GM23338 (cell line): ENCODE measurements around the gene TF. TPM values are rescaled to one million over a fixed set of nuclear protein-coding genes. Genes with fewer than 3 reads are reported as not detected.

Experiments
- CTCF ChIP-seq, 2 experiments: fragments of 200-600 bp in 1 of 2; sonication (generic) in 1 of 2; conservative IDR thresholded peaks; 2 replicates each; pipeline versions ENCODE4 v1.5.1 to v1.6.1; 2016 to 2017; ENCODE audit warnings: antibody characterized with exemption in 2 of 2, low read depth in 2 of 2, mild to moderate bottlenecking in 2 of 2, moderate library complexity in 1 of 2
- ZNF462 ChIP-seq: fragments of 250-450 bp; sonication (Bioruptor Pico); IDR thresholded peaks from 2 replicates; pipeline ENCODE4 v1.5.0; 2020; ENCODE audit warnings: mild to moderate bottlenecking, moderate library complexity
- polyA plus RNA-seq: library from polyadenylated mRNA; unstranded; fragments of >200 nt; fragmentation: Nextera tagmentation; extraction: Ambion mirVana; gene quantifications from 2 replicates; pipeline ENCODE4 v1.2.1, GENCODE V29; 2016
- total RNA-seq: library from RNA; depleted of rRNA; stranded (reverse); fragments of >200 nt; shearing (Covaris generic); gene quantifications from 2 replicates; pipeline ENCODE4 v1.2.3, GENCODE V29; 2014
- TF ChIP-seq, protein P1 (sequence below): IDR thresholded peaks from one replicate; pipeline ENCODE4 v1.6.1; 2018; ENCODE audit warnings: antibody characterized with exemption; ENCODE audit not compliant: unreplicated experiment

TF gene
- total and polyA plus RNA-seq, 2 experiments from 2014 or later, result 0.03 to 0.76 TPM

DNA sequence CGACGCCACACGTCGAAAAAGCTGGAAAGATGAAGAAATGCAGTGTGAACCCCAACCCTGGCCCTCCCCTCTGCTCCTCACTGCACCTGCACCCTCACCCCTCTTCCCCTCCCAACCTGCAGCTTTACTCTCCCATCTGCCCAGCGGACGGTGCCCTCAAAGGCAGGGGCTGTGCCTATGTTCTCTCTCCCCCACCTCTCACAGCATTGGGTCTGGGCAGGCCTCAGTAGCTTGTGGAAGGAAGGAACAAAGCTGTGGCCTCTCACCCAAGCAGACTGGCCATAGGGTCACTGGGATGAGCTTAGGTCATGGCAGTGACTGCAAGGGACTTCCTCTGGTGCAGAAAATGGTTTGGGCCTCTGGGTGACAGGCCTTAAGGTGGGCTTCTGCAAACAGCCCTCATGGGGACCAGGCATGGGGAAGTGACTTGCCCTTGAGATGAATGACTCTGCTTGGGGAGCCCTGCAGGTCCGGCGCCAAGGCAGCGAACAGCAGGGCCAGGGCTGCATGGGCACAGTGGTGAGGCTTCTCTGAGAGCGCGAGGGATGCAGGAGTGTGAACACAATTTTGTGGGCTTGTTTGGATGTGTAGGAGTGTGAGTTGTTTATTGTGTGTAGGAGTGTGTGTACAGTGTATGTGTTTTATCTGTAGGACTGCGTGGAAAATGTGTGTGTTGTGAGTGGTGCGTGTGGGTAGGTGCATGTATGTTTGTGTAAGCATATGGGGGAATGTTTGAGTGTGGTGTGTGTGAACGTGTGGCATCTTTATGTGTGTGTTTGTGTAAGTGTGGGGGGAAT is 88.6 kb downstream of the TF start (continued):
- TF ChIP-seq ZNF462 (CRISPR knock-in tag), result no peak
- TF ChIP-seq, protein P1, sequence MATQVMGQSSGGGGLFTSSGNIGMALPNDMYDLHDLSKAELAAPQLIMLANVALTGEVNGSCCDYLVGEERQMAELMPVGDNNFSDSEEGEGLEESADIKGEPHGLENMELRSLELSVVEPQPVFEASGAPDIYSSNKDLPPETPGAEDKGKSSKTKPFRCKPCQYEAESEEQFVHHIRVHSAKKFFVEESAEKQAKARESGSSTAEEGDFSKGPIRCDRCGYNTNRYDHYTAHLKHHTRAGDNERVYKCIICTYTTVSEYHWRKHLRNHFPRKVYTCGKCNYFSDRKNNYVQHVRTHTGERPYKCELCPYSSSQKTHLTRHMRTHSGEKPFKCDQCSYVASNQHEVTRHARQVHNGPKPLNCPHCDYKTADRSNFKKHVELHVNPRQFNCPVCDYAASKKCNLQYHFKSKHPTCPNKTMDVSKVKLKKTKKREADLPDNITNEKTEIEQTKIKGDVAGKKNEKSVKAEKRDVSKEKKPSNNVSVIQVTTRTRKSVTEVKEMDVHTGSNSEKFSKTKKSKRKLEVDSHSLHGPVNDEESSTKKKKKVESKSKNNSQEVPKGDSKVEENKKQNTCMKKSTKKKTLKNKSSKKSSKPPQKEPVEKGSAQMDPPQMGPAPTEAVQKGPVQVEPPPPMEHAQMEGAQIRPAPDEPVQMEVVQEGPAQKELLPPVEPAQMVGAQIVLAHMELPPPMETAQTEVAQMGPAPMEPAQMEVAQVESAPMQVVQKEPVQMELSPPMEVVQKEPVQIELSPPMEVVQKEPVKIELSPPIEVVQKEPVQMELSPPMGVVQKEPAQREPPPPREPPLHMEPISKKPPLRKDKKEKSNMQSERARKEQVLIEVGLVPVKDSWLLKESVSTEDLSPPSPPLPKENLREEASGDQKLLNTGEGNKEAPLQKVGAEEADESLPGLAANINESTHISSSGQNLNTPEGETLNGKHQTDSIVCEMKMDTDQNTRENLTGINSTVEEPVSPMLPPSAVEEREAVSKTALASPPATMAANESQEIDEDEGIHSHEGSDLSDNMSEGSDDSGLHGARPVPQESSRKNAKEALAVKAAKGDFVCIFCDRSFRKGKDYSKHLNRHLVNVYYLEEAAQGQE, result no peak
- no peak for TF ChIP-seq CTCF (conservative IDR thresholded peaks at IDR 0.05; ENCODE audit: low read depth in 2 of 2)
